ENCODE measurements around the gene ZNF652. TPM values are rescaled to one million over a fixed set of nuclear protein-coding genes. Genes with fewer than 3 reads are reported as not detected.
A peak's percentile ranks its signal among the peaks of the same experiment; 100 is the strongest.

ZNF652 gene
- total RNA-seq, 5 donors from 2014 or later (not counting 1 experiment from before 2014, with no cell fraction given), result 51.0 to 61.0 (median 57.1) TPM

GRCh38 chr17:49359990-49360795, 1.9 kb downstream of the ZNF652 start:
- H3K27ac ChIP-seq (ENCODE audit: low read length), result peak overlapping the region; percentile 75
- ATAC-seq (replicated peaks in 1 of 4) (no peak), DNase-seq (peak in 3 of 35 experiments; percentile 7 to 54 (median 10))
- peaks cover 43 to 49% of the 10 kb centered on the region in 2 experiments for H3K4me1 ChIP-seq (ENCODE audit: control insufficient read depth in 1 of 2, extremely low read depth in 1 of 2, insufficient read depth in 2 of 2, low read length in 2 of 2)
- H3K9me3 Mint-ChIP-seq, result no peaks in the 10 kb centered on the region
- peak overlapping the region; percentile 93 to 95 for H3K27ac Mint-ChIP-seq
- peak overlapping the region; percentile 82 to 97 for H3K4me3 ChIP-seq (ENCODE audit: control insufficient read depth in 1 of 2, extremely low read depth in 1 of 2, low read length in 1 of 2)
- POLR2A ChIA-PET, result interaction anchor here in 1 of 2 donors (0.7 to 0.8 kb wide), 2 partner anchors 15 to 538 kb away, joined by 3 to 9 read pairs; no protein-coding TSS in a partner anchor
- H3K27me3 Mint-ChIP-seq, result no peaks in the 10 kb centered on the region
- peaks cover 50 to 64% (median 58%) of the 10 kb centered on the region in 3 donors for H3K4me1 Mint-ChIP-seq
- CTCF ChIA-PET, result interaction anchor here in 1 of 2 donors (0.5 to 1.4 kb wide), 7 partner anchors 8 to 1119 kb away, joined by 3 to 7 read pairs (median 3); no protein-coding TSS in a partner anchor
- no peaks in the 10 kb centered on the region for H3K36me3 Mint-ChIP-seq
- no peaks in the 10 kb centered on the region for H3K9me3 ChIP-seq
- 15% methylated on average over 5 of the region's 8 CpGs for WGBS (ENCODE audit: insufficient coverage)
- H3K27me3 ChIP-seq (replicated peaks in 1 of 2; ENCODE audit: control insufficient read depth in 2 of 2, extremely low read depth in 1 of 2, insufficient read depth in 2 of 2, low read length in 1 of 2), result no peaks in the 10 kb centered on the region
- peak overlapping the region; percentile 83 to 95 (median 91) for H3K4me3 Mint-ChIP-seq
- no peaks in the 10 kb centered on the region for H3K36me3 ChIP-seq (ENCODE audit: control insufficient read depth in 2 of 2, extremely low read depth in 1 of 2, insufficient read depth in 1 of 2, low read length in 1 of 2)

DNA sequence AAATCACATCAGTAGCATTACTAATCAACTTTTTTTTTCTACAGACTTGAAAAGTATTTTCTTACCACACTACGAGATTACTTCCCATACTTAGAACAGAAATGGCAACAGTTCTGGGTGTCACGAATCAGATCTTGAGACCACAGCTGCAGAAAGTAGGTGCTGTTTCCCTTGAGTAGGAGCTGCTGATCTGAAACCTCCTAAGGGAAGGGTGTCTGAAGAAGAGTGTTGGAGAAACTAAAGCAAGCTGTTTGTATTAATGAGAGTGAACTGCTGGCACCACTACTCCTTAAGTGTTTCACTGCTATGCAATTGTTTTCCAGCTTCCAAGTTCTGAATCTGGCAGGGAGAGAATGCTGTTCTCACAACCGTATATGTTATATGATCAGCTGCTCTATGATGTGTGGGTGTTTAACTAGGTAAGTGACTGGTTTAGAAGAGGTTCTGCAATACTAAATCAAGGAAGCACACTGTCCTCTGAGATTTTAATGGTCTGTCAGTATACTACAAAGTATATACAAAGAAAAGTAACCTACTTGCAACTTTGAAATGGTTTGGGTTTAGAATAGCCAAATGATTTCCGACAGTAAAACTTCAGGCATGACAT, 3.3 kb downstream of the ZNF652 start:
- ChIA-PET POLR2A (interaction anchor here (0.5 to 0.6 kb wide), 3 partner anchors 34 to 1392 kb away, joined by 4 to 9 read pairs (median 4); no protein-coding TSS in a partner anchor), CTCF (interaction anchor here (0.6 to 1.5 kb wide), 4 partner anchors 15 to 62 kb away, joined by 3 to 6 read pairs (median 4); no protein-coding TSS in a partner anchor)
- Histone ChIP-seq H3K4me3 (ENCODE audit: control insufficient read depth in 1 of 2, extremely low read depth in 1 of 2, low read length in 1 of 2) (no peak overlapping the region), H3K36me3 (ENCODE audit: control insufficient read depth in 2 of 2, extremely low read depth in 1 of 2, insufficient read depth in 1 of 2, low read length in 1 of 2) (no peaks in the 10 kb centered on the region), H3K9me3 (no peaks in the 10 kb centered on the region), H3K27ac (ENCODE audit: low read length) (peak overlapping the region; percentile 50), H3K27me3 (replicated peaks in 1 of 2; ENCODE audit: control insufficient read depth in 2 of 2, extremely low read depth in 1 of 2, insufficient read depth in 2 of 2, low read length in 1 of 2) (no peaks in the 10 kb centered on the region), H3K4me1 (ENCODE audit: control insufficient read depth in 1 of 2, extremely low read depth in 1 of 2, insufficient read depth in 2 of 2, low read length in 2 of 2) (peaks cover 40 to 49% of the 10 kb centered on the region in 2 experiments)
- peaks cover 50 to 65% (median 59%) of the 10 kb centered on the region in 3 donors for H3K4me1 Mint-ChIP-seq
- H3K27me3 Mint-ChIP-seq, result no peaks in the 10 kb centered on the region
- peak overlapping the region; percentile 83 to 95 (median 91) for H3K4me3 Mint-ChIP-seq
- ATAC-seq (replicated peaks in 1 of 4) (no peak), DNase-seq (peak in 7 of 35 experiments; percentile 10 to 55 (median 20))
- peak overlapping the region; percentile 93 to 95 for H3K27ac Mint-ChIP-seq
- WGBS (ENCODE audit: insufficient coverage), result no CpG with 5 or more reads among the region's 4 CpGs
- H3K9me3 Mint-ChIP-seq, result no peaks in the 10 kb centered on the region
- H3K36me3 Mint-ChIP-seq, result no peaks in the 10 kb centered on the region

GRCh38 chr17:49357516-49357915, 4.5 kb downstream of the ZNF652 start:
- Histone ChIP-seq H3K9me3 (no peaks in the 10 kb centered on the region), H3K27ac (ENCODE audit: low read length) (peak overlapping the region; percentile 50), H3K36me3 (ENCODE audit: control insufficient read depth in 2 of 2, extremely low read depth in 1 of 2, insufficient read depth in 1 of 2, low read length in 1 of 2) (no peaks in the 10 kb centered on the region), H3K4me1 (ENCODE audit: control insufficient read depth in 1 of 2, extremely low read depth in 1 of 2, insufficient read depth in 2 of 2, low read length in 2 of 2) (peaks cover 43 to 45% of the 10 kb centered on the region in 2 experiments), H3K4me3 (ENCODE audit: control insufficient read depth in 1 of 2, extremely low read depth in 1 of 2, low read length in 1 of 2) (no peak overlapping the region), H3K27me3 (replicated peaks in 1 of 2; ENCODE audit: control insufficient read depth in 2 of 2, extremely low read depth in 1 of 2, insufficient read depth in 2 of 2, low read length in 1 of 2) (no peaks in the 10 kb centered on the region)
- CTCF ChIA-PET, result interaction anchor here (0.7 to 1.5 kb wide), 7 partner anchors 8 to 735 kb away, joined by 3 to 6 read pairs (median 4); no protein-coding TSS in a partner anchor
- no peak for DNase-seq
- Mint-ChIP-seq H3K4me3 (peak overlapping the region in 2 of 3 donors; percentile 28 to 83), H3K27ac (peak overlapping the region; percentile 93 to 95), H3K27me3 (no peaks in the 10 kb centered on the region), H3K9me3 (no peaks in the 10 kb centered on the region), H3K36me3 (peaks cover 3% of the 10 kb centered on the region), H3K4me1 (peaks cover 55 to 72% (median 64%) of the 10 kb centered on the region in 3 donors)
- WGBS (ENCODE audit: insufficient coverage), result no CpG with 5 or more reads among the region's 3 CpGs
- POLR2A ChIA-PET, result no interaction called here
- ATAC-seq (replicated peaks in 1 of 4), result no peak

- Histone ChIP-seq H3K36me3 (ENCODE audit: control insufficient read depth in 2 of 2, extremely low read depth in 1 of 2, insufficient read depth in 1 of 2, low read length in 1 of 2) (no peaks in the 10 kb centered on the region), H3K4me3 (ENCODE audit: control insufficient read depth in 1 of 2, extremely low read depth in 1 of 2, low read length in 1 of 2) (no peak overlapping the region), H3K4me1 (ENCODE audit: control insufficient read depth in 1 of 2, extremely low read depth in 1 of 2, insufficient read depth in 2 of 2, low read length in 2 of 2) (peaks cover 44% of the 10 kb centered on the region in 2 experiments), H3K27ac (ENCODE audit: low read length) (peak overlapping the region; percentile 44), H3K9me3 (no peaks in the 10 kb centered on the region), H3K27me3 (replicated peaks in 1 of 2; ENCODE audit: control insufficient read depth in 2 of 2, extremely low read depth in 1 of 2, insufficient read depth in 2 of 2, low read length in 1 of 2) (no peaks in the 10 kb centered on the region)
- no peak for ATAC-seq (replicated peaks in 1 of 4)
- H3K27ac Mint-ChIP-seq, result peak overlapping the region; percentile 80 to 95
- no peaks in the 10 kb centered on the region for H3K9me3 Mint-ChIP-seq
- POLR2A ChIA-PET, result interaction anchor here in 1 of 2 donors (0.6 kb wide), 1 partner anchor 30 kb away, joined by 9 read pairs; no protein-coding TSS in a partner anchor
- WGBS (ENCODE audit: insufficient coverage), result no CpG with 5 or more reads among the region's 5 CpGs
- no peak for DNase-seq
- peaks cover 53 to 77% (median 69%) of the 10 kb centered on the region in 3 donors for H3K4me1 Mint-ChIP-seq
- peaks cover 4% of the 10 kb centered on the region for H3K36me3 Mint-ChIP-seq
- no peaks in the 10 kb centered on the region for H3K27me3 Mint-ChIP-seq
- H3K4me3 Mint-ChIP-seq, result no peak overlapping the region
- CTCF ChIA-PET, result no interaction called here
These were observed 5.7 kb downstream of the ZNF652 start for GRCh38 chr17:49356320-49356719.

DNA sequence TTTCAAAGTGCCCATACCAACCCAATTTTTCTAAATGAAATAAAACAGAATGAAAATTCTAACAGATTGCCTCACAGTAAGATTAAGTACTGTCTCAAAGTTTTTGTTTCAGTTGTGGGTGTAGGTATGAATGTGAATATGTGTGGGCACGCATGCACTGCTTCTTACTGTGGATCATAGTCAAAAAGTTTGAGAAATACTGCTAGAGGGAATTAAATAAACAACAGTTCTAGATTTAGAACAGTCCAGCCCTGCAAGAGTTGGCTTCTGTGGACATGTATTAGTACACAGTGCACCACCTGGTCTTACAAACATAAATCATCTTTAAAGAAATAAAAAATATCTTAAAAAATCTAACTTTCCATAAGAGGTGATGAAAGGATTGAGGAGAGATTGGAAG, 8.4 kb downstream of the ZNF652 start:
- peak overlapping the region; percentile 69 to 86 for H3K27ac Mint-ChIP-seq
- no peaks in the 10 kb centered on the region for H3K9me3 ChIP-seq
- H3K4me3 ChIP-seq (ENCODE audit: control insufficient read depth in 1 of 2, extremely low read depth in 1 of 2, low read length in 1 of 2), result no peak overlapping the region
- H3K36me3 ChIP-seq (ENCODE audit: control insufficient read depth in 2 of 2, extremely low read depth in 1 of 2, insufficient read depth in 1 of 2, low read length in 1 of 2), result no peaks in the 10 kb centered on the region
- peaks cover 13% of the 10 kb centered on the region for H3K36me3 Mint-ChIP-seq
- no peaks in the 10 kb centered on the region for H3K27me3 Mint-ChIP-seq
- peak overlapping the region; percentile 49 for H3K27ac ChIP-seq (ENCODE audit: low read length)
- no peaks in the 10 kb centered on the region for H3K9me3 Mint-ChIP-seq
- H3K4me1 Mint-ChIP-seq, result peaks cover 33 to 64% (median 56%) of the 10 kb centered on the region in 3 donors
- CTCF ChIA-PET, result interaction anchor here in 1 of 2 donors (1.3 to 1.4 kb wide), 2 partner anchors 13 to 15 kb away, joined by 5 read pairs; no protein-coding TSS in a partner anchor
- peaks cover 19 to 31% of the 10 kb centered on the region in 2 experiments for H3K4me1 ChIP-seq (ENCODE audit: control insufficient read depth in 1 of 2, extremely low read depth in 1 of 2, insufficient read depth in 2 of 2, low read length in 2 of 2)
- peak overlapping the region in 1 of 3 donors; percentile 21 for H3K4me3 Mint-ChIP-seq
- POLR2A ChIA-PET, result no interaction called here
- no peaks in the 10 kb centered on the region for H3K27me3 ChIP-seq (replicated peaks in 1 of 2; ENCODE audit: control insufficient read depth in 2 of 2, extremely low read depth in 1 of 2, insufficient read depth in 2 of 2, low read length in 1 of 2)
- WGBS (ENCODE audit: insufficient coverage), result no CpG with 5 or more reads among the region's 1 CpG
- DNase-seq (no peak), ATAC-seq (replicated peaks in 1 of 4) (no peak)

All from T-cell (primary cell).